GM23338 (cell line): ENCODE data around the gene OR4F15. TPM values are rescaled to one million over a fixed set of nuclear protein-coding genes. Genes with fewer than 3 reads are reported as not detected.

Source experiments
- ATAC-seq: fragments of 200-7000 bp; cut with Tn5 transposase; 3 replicates; pipeline ENCODE4 v1.9.1; 2020
- DNase-seq: peaks from one replicate; pipeline ENCODE4 v3.0.0-alpha.2; 2015; ENCODE audit warnings: low spot score
- H2AFZ ChIP-seq: fragments of 200-600 bp; sonication (generic); 2 replicates; pipeline ENCODE4 v1.8.0; 2016; ENCODE audit warnings: antibody characterized with exemption, mild to moderate bottlenecking, moderate library complexity
- H3F3A ChIP-seq: fragments of 200-600 bp; sonication (generic); replicated peaks from 2 replicates; pipeline ENCODE4 v1.8.0; 2017; ENCODE audit warnings: antibody characterized with exemption, mixed run types, low read depth
- H3K27ac ChIP-seq: fragments of 200-600 bp; sonication (generic); 2 replicates; pipeline ENCODE4 v1.6.1; 2016; ENCODE audit warnings: low read depth
- H3K27me3 ChIP-seq: fragments of 200-600 bp; sonication (generic); 2 replicates; pipeline ENCODE4 v1.8.0; 2016; ENCODE audit warnings: mild to moderate bottlenecking, mixed run types, moderate library complexity; ENCODE audit not compliant: insufficient read depth
- H3K36me3 ChIP-seq: fragments of 200-600 bp; sonication (generic); 2 replicates; pipeline ENCODE4 v1.8.0; 2016; ENCODE audit warnings: mild to moderate bottlenecking; ENCODE audit not compliant: insufficient read depth
- H3K4me1 ChIP-seq: fragments of 200-600 bp; sonication (generic); 2 replicates; pipeline ENCODE4 v1.8.0; 2016; ENCODE audit warnings: mild to moderate bottlenecking, moderate library complexity; ENCODE audit not compliant: insufficient read depth
- H3K4me2 ChIP-seq: fragments of 200-600 bp; sonication (generic); 2 replicates; pipeline ENCODE4 v1.7.1; 2017; ENCODE audit warnings: mixed run types
- H3K4me3 ChIP-seq: fragments of 200-600 bp; sonication (generic); 2 replicates; pipeline ENCODE4 v1.6.1; 2016; ENCODE audit warnings: mixed run types
- H3K79me2 ChIP-seq: fragments of 200-600 bp; sonication (generic); replicated peaks from 2 replicates; pipeline ENCODE4 v1.8.0; 2017; ENCODE audit warnings: mild to moderate bottlenecking; ENCODE audit not compliant: insufficient read depth
- H3K9me2 ChIP-seq: fragments of 200-600 bp; sonication (generic); 2 replicates; pipeline ENCODE4 v1.8.0; 2017; ENCODE audit not compliant: insufficient read depth
- H4K20me1 ChIP-seq: fragments of 200-600 bp; sonication (generic); replicated peaks from 2 replicates; pipeline ENCODE4 v1.8.0; 2017; ENCODE audit warnings: mild to moderate bottlenecking; ENCODE audit not compliant: insufficient read depth
- H3K27ac Mint-ChIP-seq: 2 replicates; pipeline ENCODE4 v1.8.0; 2020; ENCODE audit warnings: inconsistent platforms, mild to moderate bottlenecking, moderate library complexity, mixed read lengths
- H3K27me3 Mint-ChIP-seq: 3 replicates; pipeline ENCODE4 v1.8.0; 2022; ENCODE audit warnings: low read depth, mild to moderate bottlenecking, moderate library complexity, mixed read lengths, inconsistent platforms; ENCODE audit not compliant: insufficient read depth, poor library complexity
- H3K36me3 Mint-ChIP-seq: 3 replicates; pipeline ENCODE4 v1.8.0; 2021; ENCODE audit warnings: low read depth, mild to moderate bottlenecking, inconsistent platforms, moderate library complexity, mixed read lengths
- H3K4me1 Mint-ChIP-seq: 3 replicates; pipeline ENCODE4 v1.8.0; 2020; ENCODE audit warnings: mild to moderate bottlenecking, inconsistent platforms, mixed read lengths
- H3K4me3 Mint-ChIP-seq: 3 replicates; pipeline ENCODE4 v1.8.0; 2021; ENCODE audit warnings: moderate library complexity, mild to moderate bottlenecking, inconsistent platforms, mixed read lengths
- H3K9me3 Mint-ChIP-seq: 3 replicates; pipeline ENCODE4 v1.8.0; 2020; ENCODE audit warnings: moderate library complexity, mild to moderate bottlenecking, inconsistent platforms, mixed read lengths
- CREB1 ChIP-seq: fragments of 250-450 bp; sonication (Bioruptor Pico); IDR thresholded peaks from 2 replicates; pipeline ENCODE4 v1.5.0; 2020; ENCODE audit warnings: low read depth, mild to moderate bottlenecking, moderate library complexity
- CTCF ChIP-seq, 2 experiments: fragments of 200-600 bp in 1 of 2; sonication (generic) in 1 of 2; conservative IDR thresholded peaks; 2 replicates each; pipeline versions ENCODE4 v1.5.1 to v1.6.1; 2016 to 2017; ENCODE audit warnings: antibody characterized with exemption in 2 of 2, low read depth in 2 of 2, mild to moderate bottlenecking in 2 of 2, moderate library complexity in 1 of 2
- EZH2 ChIP-seq: fragments of 200-600 bp; sonication (generic); IDR thresholded peaks from one replicate; pipeline ENCODE4 v1.8.0; 2017; ENCODE audit warnings: antibody characterized with exemption, mild to moderate bottlenecking, low read depth; ENCODE audit not compliant: unreplicated experiment
- EZH2phosphoT487 ChIP-seq: fragments of 200-600 bp; sonication (generic); IDR thresholded peaks from one replicate; pipeline ENCODE4 v1.8.1; 2018; ENCODE audit warnings: antibody characterized with exemption; ENCODE audit not compliant: unreplicated experiment
- JUNB ChIP-seq: IDR thresholded peaks from one replicate; pipeline ENCODE4 v1.6.1; 2016; ENCODE audit warnings: antibody characterized with exemption; ENCODE audit not compliant: unreplicated experiment
- REST ChIP-seq: IDR thresholded peaks from one replicate; pipeline ENCODE4 v1.6.1; 2018; ENCODE audit warnings: antibody characterized with exemption; ENCODE audit not compliant: unreplicated experiment
- STAT1 ChIP-seq: IDR thresholded peaks from one replicate; pipeline ENCODE4 v1.6.1; 2016; ENCODE audit warnings: antibody characterized with exemption; ENCODE audit not compliant: unreplicated experiment
- ZNF114 ChIP-seq: fragments of 250-450 bp; sonication (Bioruptor Pico); IDR thresholded peaks from 2 replicates; pipeline ENCODE4 v1.5.0; 2020; ENCODE audit warnings: mild to moderate bottlenecking, moderate library complexity
- ZNF331 ChIP-seq: fragments of 250-450 bp; sonication (Bioruptor Pico); IDR thresholded peaks from 2 replicates; pipeline ENCODE4 v1.5.0; 2020; ENCODE audit warnings: low read depth, mild to moderate bottlenecking, moderate library complexity
- ZNF462 ChIP-seq: fragments of 250-450 bp; sonication (Bioruptor Pico); IDR thresholded peaks from 2 replicates; pipeline ENCODE4 v1.5.0; 2020; ENCODE audit warnings: mild to moderate bottlenecking, moderate library complexity
- polyA plus RNA-seq: library from polyadenylated mRNA; unstranded; fragments of >200 nt; fragmentation: Nextera tagmentation; extraction: Ambion mirVana; gene quantifications from 2 replicates; pipeline ENCODE4 v1.2.1, GENCODE V29; 2016
- total RNA-seq: library from RNA; depleted of rRNA; stranded (reverse); fragments of >200 nt; shearing (Covaris generic); gene quantifications from 2 replicates; pipeline ENCODE4 v1.2.3, GENCODE V29; 2014

The OR4F15 gene
- total and polyA plus RNA-seq, 2 experiments from 2014 or later = not detected

- no peak for TF ChIP-seq CTCF (conservative IDR thresholded peaks at IDR 0.05; ENCODE audit: low read depth in 2 of 2)
- no peak for TF ChIP-seq EZH2
Measured at GRCh38 chr15:101799665-101800064, 12.3 kb upstream of the OR4F15 start (continued).

GRCh38 chr15:101801048-101801447, 11.0 kb upstream of the OR4F15 start:
- no peaks in the 10 kb centered on the region for H3K4me1 Mint-ChIP-seq
- DNase-seq = no peak
- no peak for ATAC-seq
- Histone ChIP-seq H3K36me3 (no peaks in the 10 kb centered on the region), H3F3A (no peaks in the 10 kb centered on the region), H3K27ac (no peak overlapping the region), H2AFZ (no peak overlapping the region), H3K4me2 (no peak overlapping the region), H3K79me2 (no peaks in the 10 kb centered on the region), H3K9me2 (no peaks in the 10 kb centered on the region), H3K4me1 (no peaks in the 10 kb centered on the region), H4K20me1 (no peaks in the 10 kb centered on the region), H3K4me3 (no peak overlapping the region), H3K27me3 (no peaks in the 10 kb centered on the region)
- H3K4me3 Mint-ChIP-seq = no peak overlapping the region
- TF ChIP-seq EZH2 (no peak), JUNB (no peak), CREB1 (CRISPR knock-in tag) (no peak)
- H3K36me3 Mint-ChIP-seq = no peaks in the 10 kb centered on the region
- no peaks in the 10 kb centered on the region for H3K27me3 Mint-ChIP-seq
- no peaks in the 10 kb centered on the region for H3K9me3 Mint-ChIP-seq
- H3K27ac Mint-ChIP-seq = no peak overlapping the region

GRCh38 chr15:101803209-101803608, 8.8 kb upstream of the OR4F15 start, which contains the start of gene OR4F6:
Gene OR4F6 (plus strand): TSS chr15:101803509. CDS start chr15:101805720, 2,211 bp downstream.
- H3K36me3 Mint-ChIP-seq = no peaks in the 10 kb centered on the region
- H3K9me3 Mint-ChIP-seq = no peaks in the 10 kb centered on the region
- no peaks in the 10 kb centered on the region for H4K20me1 ChIP-seq
- H3K4me2 ChIP-seq = no peak within 1 kb of the TSS
- H3K4me1 Mint-ChIP-seq = no peaks in the 10 kb centered on the region
- no peaks in the 10 kb centered on the region for H3K36me3 ChIP-seq
- H3K27me3 ChIP-seq = no peaks in the 10 kb centered on the region
- no peak for ATAC-seq
- no peak within 1 kb of the TSS for H3K4me3 ChIP-seq
- no peak within 1 kb of the TSS for H3K27ac ChIP-seq
- H3K27me3 Mint-ChIP-seq = no peaks in the 10 kb centered on the region
- no peak within 1 kb of the TSS for H3K4me3 Mint-ChIP-seq
- no peak within 1 kb of the TSS for H3K27ac Mint-ChIP-seq
- H3K9me2 ChIP-seq = no peaks in the 10 kb centered on the region
- no peaks in the 10 kb centered on the region for H3F3A ChIP-seq
- H3K79me2 ChIP-seq = no peaks in the 10 kb centered on the region
- H2AFZ ChIP-seq = no peak within 1 kb of the TSS
- H3K4me1 ChIP-seq = no peaks in the 10 kb centered on the region
- no peak for DNase-seq
- TF ChIP-seq EZH2phosphoT487 (no peak), EZH2 (no peak), ZNF331 (CRISPR knock-in tag) (no peak), REST (no peak), ZNF462 (CRISPR knock-in tag) (no peak), STAT1 (no peak), ZNF114 (CRISPR knock-in tag) (no peak), JUNB (no peak)
